ENCODE results near the gene TMEM247.
"Not testable (repeated sequence)": the region's sequence is repeated elsewhere in the genome, so short reads cannot be mapped to it uniquely, and the experiment has no call there.

The TMEM247 gene

GRCh38 chr2:46517485-46517884 lies 38.1 kb downstream of the TMEM247 start:
- DNase-seq: no peak

DNA sequence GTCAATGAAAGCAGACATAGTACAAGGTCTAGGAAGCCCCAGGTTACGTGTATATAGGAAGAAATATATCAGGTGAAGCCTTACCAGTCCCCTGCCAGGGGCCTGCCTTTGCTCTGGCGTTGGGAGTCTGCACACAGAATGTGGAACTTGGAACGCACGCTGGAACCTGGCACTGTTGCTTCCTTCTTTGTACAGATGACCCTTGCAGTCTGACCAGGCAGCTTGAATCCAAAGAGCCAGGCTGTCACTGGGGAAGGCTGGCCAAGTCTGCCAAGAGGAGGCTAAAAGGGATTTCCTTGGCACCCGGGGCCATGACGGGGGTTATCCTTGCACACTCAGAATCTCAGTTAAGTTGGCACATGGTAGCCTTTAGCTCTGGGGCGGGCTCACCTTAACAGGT lies 39.5 kb downstream of the TMEM247 start:
- peak in 7 of 14 donors; percentile 21 to 84 (median 43) for DNase-seq

- peak in 1 of 14 donors; percentile 31 for DNase-seq
These were observed 39.9 kb downstream of the TMEM247 start for GRCh38 chr2:46519265-46519664.

DNA sequence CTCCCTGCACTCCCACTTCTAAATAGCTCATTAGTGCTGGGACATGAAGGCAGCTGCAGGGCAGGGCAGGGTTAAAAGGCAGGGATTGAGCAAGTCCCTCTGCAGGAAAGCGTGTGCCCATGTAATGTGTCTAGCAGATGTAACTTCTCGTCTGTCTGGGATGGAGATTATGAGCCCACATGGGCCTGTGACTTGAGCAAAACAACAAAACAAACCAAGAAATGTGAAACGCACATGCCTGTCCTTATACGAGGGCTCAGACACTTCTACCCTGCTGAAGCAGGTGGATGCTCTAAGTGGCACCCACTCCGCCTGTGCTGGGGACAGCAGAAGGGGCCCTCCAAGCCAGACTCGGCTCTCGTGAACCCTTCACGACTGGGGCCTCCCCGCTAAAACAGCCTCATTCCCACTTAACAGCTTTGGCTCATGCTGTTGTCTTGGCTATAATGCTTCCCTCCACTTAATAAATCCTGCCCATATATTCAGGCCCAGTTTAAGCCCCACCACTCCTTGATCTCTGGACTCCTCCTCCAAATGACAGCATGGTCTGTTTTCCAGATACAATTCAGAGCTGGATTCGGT lies 40.9 kb downstream of the TMEM247 start:
- DNase-seq: no peak

- peak in 1 of 14 donors; percentile 22 for DNase-seq
These were observed 41.9 kb downstream of the TMEM247 start for GRCh38 chr2:46521215-46521683.

- DNase-seq: not testable (repeated sequence)
These were observed 43.0 kb downstream of the TMEM247 start for GRCh38 chr2:46522385-46522784.

GRCh38 chr2:46525522-46526155 lies 46.3 kb downstream of the TMEM247 start:
- DNase-seq: no peak

DNA sequence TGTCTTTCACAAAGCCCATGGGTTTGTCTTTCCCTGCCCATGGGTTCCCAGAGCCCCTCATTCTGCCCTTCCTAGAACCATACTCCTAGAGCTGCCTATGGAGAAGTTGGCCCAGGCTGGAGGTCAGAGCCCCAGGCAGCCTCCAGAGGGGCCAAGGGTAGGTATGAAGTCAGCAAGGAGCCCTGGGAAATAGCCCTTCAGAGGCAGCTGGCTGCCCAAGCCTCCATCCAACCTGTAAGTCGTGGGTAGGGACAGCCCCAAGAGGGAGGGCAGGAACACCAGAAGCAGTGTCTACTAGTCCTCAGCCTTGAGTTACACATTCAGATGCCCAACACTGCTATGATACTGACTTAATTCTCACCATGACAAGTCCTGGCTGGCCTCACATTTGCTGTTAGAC lies 49.5 kb downstream of the TMEM247 start:
- DNase-seq: no peak

DNA sequence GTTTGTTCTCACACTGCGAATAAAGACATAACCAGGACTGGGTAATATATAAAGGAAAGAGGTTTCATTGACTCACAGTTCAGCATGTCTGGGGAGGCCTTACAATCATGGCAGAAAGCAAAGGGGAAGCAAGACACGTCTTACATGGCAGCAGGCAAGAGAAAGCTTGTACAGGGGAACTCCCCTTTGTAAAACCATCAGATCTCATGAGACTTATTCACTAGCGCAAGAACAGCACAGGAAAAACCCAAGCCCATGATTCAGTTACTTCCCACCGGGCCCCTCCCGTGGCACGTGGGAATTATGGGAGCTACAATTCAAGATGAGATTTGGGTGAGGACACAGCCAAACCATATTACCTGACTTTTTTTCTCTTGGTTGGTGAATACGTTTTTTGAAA lies 51.3 kb downstream of the TMEM247 start:
- no peak for DNase-seq

DNA sequence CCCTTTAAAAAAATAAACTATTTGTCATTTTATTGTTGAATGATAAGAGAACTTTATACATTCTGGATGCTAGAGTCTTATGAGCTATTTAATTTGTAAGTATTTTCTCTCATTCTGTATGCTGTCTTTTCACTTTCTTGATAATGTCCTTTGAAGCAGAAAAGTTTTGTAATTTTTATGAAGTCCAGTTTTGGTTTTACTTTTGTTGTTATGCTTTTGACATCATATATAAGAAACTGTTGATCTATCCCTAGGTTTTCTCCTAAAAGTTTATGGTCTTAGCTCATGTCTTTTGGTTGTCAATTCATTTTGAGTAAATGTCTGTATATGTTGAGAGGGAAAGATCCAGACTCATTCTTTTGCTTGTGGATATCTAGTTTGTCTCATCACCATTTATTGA lies 52.5 kb downstream of the TMEM247 start:
- no peak for DNase-seq
